Natural killer cell (primary cell): ENCODE data around the gene SLC15A1. TPM values are rescaled to one million over a fixed set of nuclear protein-coding genes. Genes with fewer than 3 reads are reported as not detected.
"Not testable (repeated sequence)": the region's sequence is repeated elsewhere in the genome, so short reads cannot be mapped to it uniquely, and the experiment has no call there.

Experiments
- ATAC-seq, 3 donors: fragments of 150-1000 bp in 2 of 3; fragments of 200-7000 bp in 1 of 3; cut with Tn5 transposase; 1 replicate in 1 of 3; 2 replicates in 2 of 3; pipeline ENCODE4 v1.10.0; 2021; ENCODE audit warnings: mild to moderate bottlenecking in 2 of 3, moderate library complexity in 2 of 3
- DNase-seq, 2 donors: peaks; one replicate each; pipeline versions ENCODE4 v3.0.0 to v3.0.0-alpha.2; 2013 to 2021; ENCODE audit warnings: mixed read lengths in 1 of 2
- H3K27ac ChIP-seq: one replicate; pipeline ENCODE4 v1.5.1; 2013; ENCODE audit warnings: mild to moderate bottlenecking, low read length
- H3K27me3 ChIP-seq: one replicate; pipeline ENCODE4 v1.6.1; 2013; ENCODE audit warnings: low read length; ENCODE audit not compliant: control insufficient read depth, insufficient read depth
- H3K36me3 ChIP-seq: one replicate; pipeline ENCODE4 v1.6.1; 2013; ENCODE audit warnings: low read length; ENCODE audit not compliant: control insufficient read depth, insufficient read depth
- H3K4me1 ChIP-seq: one replicate; pipeline ENCODE4 v1.6.1; 2013; ENCODE audit warnings: low read length; ENCODE audit not compliant: control insufficient read depth, insufficient read depth
- H3K4me3 ChIP-seq: one replicate; pipeline ENCODE4 v1.5.1; 2013; ENCODE audit warnings: low read length
- H3K9me3 ChIP-seq: one replicate; pipeline ENCODE4 v1.6.1; 2013; ENCODE audit warnings: low read length; ENCODE audit not compliant: control insufficient read depth, insufficient read depth
- H3K27ac Mint-ChIP-seq, 2 donors: one replicate each; pipeline ENCODE4 v1.8.0; 2022; ENCODE audit warnings: mild to moderate bottlenecking in 2 of 2, mixed read lengths in 2 of 2, moderate library complexity in 1 of 2
- H3K27me3 Mint-ChIP-seq, 2 donors: one replicate each; pipeline ENCODE4 v1.8.0; 2022; ENCODE audit warnings: low read depth in 2 of 2, mixed read lengths in 2 of 2
- H3K36me3 Mint-ChIP-seq: one replicate; pipeline ENCODE4 v1.8.0; 2022; ENCODE audit warnings: mixed read lengths
- H3K4me1 Mint-ChIP-seq, 2 donors: one replicate each; pipeline ENCODE4 v1.8.0; 2022; ENCODE audit warnings: mixed read lengths in 2 of 2
- H3K4me3 Mint-ChIP-seq: one replicate; pipeline ENCODE4 v1.8.0; 2022; ENCODE audit warnings: mild to moderate bottlenecking, moderate library complexity, mixed read lengths
- H3K9me3 Mint-ChIP-seq, 2 donors: one replicate each; pipeline ENCODE4 v1.8.0; 2022; ENCODE audit warnings: mixed read lengths in 2 of 2
- CTCF ChIP-seq: fragments of 200-600 bp; IDR thresholded peaks from one replicate; pipeline ENCODE4 v1.8.0; 2022; ENCODE audit warnings: antibody characterized with exemption
- WGBS: methylation state at CpG from one replicate; pipeline ENCODE4 v1.1.7; 2013; ENCODE audit warnings: missing lambda C conversion rate; ENCODE audit not compliant: insufficient coverage; 5-methylcytosine and 5-hydroxymethylcytosine counted together
- intact Hi-C: fragments of 100-400 bp; cut with micrococcal nuclease; formaldehyde crosslinking; loops from one replicate; pipeline ENCODE4 v1.14.2; 2022
- total RNA-seq, 4 donors: library from RNA; stranded (reverse); fragments of 120-200 nt in 1 of 4; gene quantifications; one replicate each; pipeline versions ENCODE4 v1.2.3 to v1.2.4, GENCODE V29; 2013 to 2022

SLC15A1 gene
- total RNA-seq, 3 donors from 2014 or later (not counting 1 experiment from before 2014, with no cell fraction given), result not detected

GRCh38 chr13:98647121-98647520, 105.4 kb downstream of the SLC15A1 start:
- ATAC-seq (no peak), DNase-seq (no peak)
- Histone ChIP-seq H3K36me3 (no peaks in the 10 kb centered on the region), H3K4me3 (no peak overlapping the region), H3K27ac (no peak overlapping the region), H3K9me3 (no peaks in the 10 kb centered on the region), H3K27me3 (no peaks in the 10 kb centered on the region), H3K4me1 (no peaks in the 10 kb centered on the region)
- H3K27ac Mint-ChIP-seq, result no peak overlapping the region
- no peaks in the 10 kb centered on the region for H3K9me3 Mint-ChIP-seq
- TF ChIP-seq CTCF, result no peak
- H3K4me1 Mint-ChIP-seq, result no peaks in the 10 kb centered on the region
- intact Hi-C loops, result no loop called here
- 80% methylated on average over 1 of the region's 2 CpGs for WGBS
- no peak overlapping the region for H3K4me3 Mint-ChIP-seq
- H3K27me3 Mint-ChIP-seq, result peaks cover 9 to 35% of the 10 kb centered on the region in 2 donors
- H3K36me3 Mint-ChIP-seq, result no peaks in the 10 kb centered on the region

- Mint-ChIP-seq H3K4me3 (no peak overlapping the region), H3K27me3 (peaks cover 11 to 35% of the 10 kb centered on the region in 2 donors), H3K9me3 (no peaks in the 10 kb centered on the region), H3K4me1 (no peaks in the 10 kb centered on the region), H3K36me3 (no peaks in the 10 kb centered on the region), H3K27ac (no peak overlapping the region)
- ATAC-seq, result no peak
- intact Hi-C loops, result no loop called here
- Histone ChIP-seq H3K4me1 (no peaks in the 10 kb centered on the region), H3K27me3 (no peaks in the 10 kb centered on the region), H3K9me3 (no peaks in the 10 kb centered on the region), H3K27ac (no peak overlapping the region), H3K36me3 (no peaks in the 10 kb centered on the region), H3K4me3 (no peak overlapping the region)
- no CpG with 5 or more reads among the region's 1 CpG for WGBS
- no peak for DNase-seq
- TF ChIP-seq CTCF, result no peak
These were observed 109.0 kb downstream of the SLC15A1 start for GRCh38 chr13:98643479-98643878.

DNA sequence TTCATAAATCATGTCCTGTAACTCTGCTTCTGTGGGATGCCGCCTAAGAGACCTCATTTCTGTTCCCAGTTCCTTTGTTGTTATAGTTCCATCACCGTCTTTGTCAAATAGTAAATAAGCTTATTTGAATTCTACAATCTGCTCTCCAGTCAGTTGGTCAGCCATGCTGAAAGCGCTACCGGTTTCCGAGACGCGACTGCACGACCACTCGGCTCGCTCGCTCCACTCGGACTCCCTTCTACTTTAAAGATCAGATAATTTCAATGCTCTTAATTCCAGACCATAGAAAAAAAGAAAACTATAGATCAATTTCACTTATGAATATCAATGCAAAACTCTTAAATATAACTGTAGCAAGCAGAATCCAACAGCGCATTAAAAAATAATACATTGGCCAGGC, 111.4 kb downstream of the SLC15A1 start:
- H3K36me3 Mint-ChIP-seq, result no peaks in the 10 kb centered on the region
- no peak overlapping the region for H3K4me3 Mint-ChIP-seq
- H3K9me3 ChIP-seq, result no peaks in the 10 kb centered on the region
- no peaks in the 10 kb centered on the region for H3K36me3 ChIP-seq
- no peaks in the 10 kb centered on the region for H3K9me3 Mint-ChIP-seq
- H3K27ac ChIP-seq, result no peak overlapping the region
- H3K27me3 ChIP-seq, result no peaks in the 10 kb centered on the region
- TF ChIP-seq CTCF, result no peak
- H3K27ac Mint-ChIP-seq, result no peak overlapping the region
- WGBS, result 96% methylated on average over 13 of the region's 13 CpGs
- DNase-seq (no peak), ATAC-seq (no peak)
- H3K4me1 Mint-ChIP-seq, result no peaks in the 10 kb centered on the region
- H3K4me1 ChIP-seq, result no peaks in the 10 kb centered on the region
- no peak overlapping the region for H3K4me3 ChIP-seq
- H3K27me3 Mint-ChIP-seq, result peaks cover 14 to 32% of the 10 kb centered on the region in 2 donors
- intact Hi-C loops, result no loop called here

DNA sequence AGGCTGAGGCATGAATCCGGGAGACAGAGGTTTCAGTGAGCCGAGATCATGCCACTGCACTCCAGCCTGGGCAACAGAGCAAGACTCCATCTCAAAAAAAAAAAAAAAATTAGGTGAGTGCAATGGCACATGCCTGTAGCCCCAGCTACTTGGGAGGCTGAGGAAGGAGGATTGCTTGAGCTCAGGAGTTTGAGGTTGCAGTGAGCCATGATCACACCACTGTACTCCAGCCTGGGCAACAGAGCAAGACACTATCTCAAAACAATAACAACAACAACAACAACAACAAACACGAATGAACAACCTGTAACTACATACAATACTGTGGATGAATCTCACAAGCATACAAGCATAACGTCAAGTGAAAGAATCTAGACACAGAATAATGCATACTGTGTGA, 112.7 kb downstream of the SLC15A1 start:
- ATAC-seq, DNase-seq, H3K4me3 Mint-ChIP-seq, H3K27ac ChIP-seq, H3K4me1 ChIP-seq, H3K9me3 Mint-ChIP-seq, intact Hi-C loops, H3K9me3 ChIP-seq, H3K27me3 ChIP-seq, H3K27ac Mint-ChIP-seq, H3K4me3 ChIP-seq, H3K4me1 Mint-ChIP-seq, H3K36me3 ChIP-seq, H3K36me3 Mint-ChIP-seq: not testable (repeated sequence)
- peaks cover 14 to 30% of the 10 kb centered on the region in 2 donors for H3K27me3 Mint-ChIP-seq
- WGBS, result 87% methylated on average over 3 of the region's 4 CpGs

DNA sequence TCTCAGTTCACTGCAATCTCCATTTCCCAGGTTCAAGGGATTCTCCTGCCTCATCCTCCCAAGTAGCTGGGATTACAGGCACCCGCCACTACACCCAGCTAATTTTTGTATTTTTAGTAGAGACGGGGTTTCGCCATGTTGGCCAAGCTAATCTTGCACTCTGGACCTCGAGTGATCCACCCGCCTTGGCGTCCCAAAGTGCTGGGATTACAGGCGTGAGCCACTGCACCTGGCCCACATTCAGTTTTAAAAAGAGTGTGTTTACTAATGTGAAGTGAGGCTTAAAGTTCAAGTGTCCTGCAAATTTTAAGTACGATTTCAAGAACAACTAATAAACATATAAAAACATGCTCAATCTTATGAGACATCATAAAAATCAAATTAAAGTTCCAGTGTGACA, 114.1 kb downstream of the SLC15A1 start:
- H3K9me3 ChIP-seq, H3K4me1 ChIP-seq, intact Hi-C loops, H3K9me3 Mint-ChIP-seq, H3K27me3 ChIP-seq, DNase-seq, ATAC-seq, H3K27ac ChIP-seq, H3K4me3 ChIP-seq, H3K4me3 Mint-ChIP-seq, H3K27ac Mint-ChIP-seq, H3K4me1 Mint-ChIP-seq, H3K36me3 ChIP-seq, H3K36me3 Mint-ChIP-seq: not testable (repeated sequence)
- 95% methylated on average over 7 of the region's 8 CpGs for WGBS
- H3K27me3 Mint-ChIP-seq, result peaks cover 9 to 17% of the 10 kb centered on the region in 2 donors
